IPS DF 6.9 (cell line): ENCODE results near the gene NOC2L.

Source experiments
- DNase-seq: peaks from one replicate; pipeline ENCODE4 v3.0.0-alpha.2; 2013; ENCODE audit warnings: low read depth, low spot score
- H3K27ac ChIP-seq: one replicate; pipeline ENCODE4 v1.5.1; 2013; ENCODE audit warnings: low read length, control low read depth
- H3K27me3 ChIP-seq: 2 replicates; pipeline ENCODE4 v1.6.1; 2013; ENCODE audit warnings: mild to moderate bottlenecking, low read length; ENCODE audit not compliant: control insufficient read depth, insufficient read depth
- H3K36me3 ChIP-seq: 2 replicates; pipeline ENCODE4 v1.6.1; 2013; ENCODE audit warnings: low read length; ENCODE audit not compliant: control insufficient read depth, insufficient read depth
- H3K4me1 ChIP-seq: 2 replicates; pipeline ENCODE4 v1.6.1; 2013; ENCODE audit warnings: low read length; ENCODE audit not compliant: control insufficient read depth, insufficient read depth
- H3K4me3 ChIP-seq: 2 replicates; pipeline ENCODE4 v1.5.1; 2013; ENCODE audit warnings: mild to moderate bottlenecking, low read length
- H3K9me3 ChIP-seq: 2 replicates; pipeline ENCODE4 v1.6.1; 2013; ENCODE audit warnings: low read length, inconsistent platforms; ENCODE audit not compliant: control insufficient read depth, insufficient read depth
- WGBS: extraction: QIAGEN DNeasy Blood & Tissue Kit; methylation state at CpG from one replicate; pipeline ENCODE4 v1.1.7; 2013; ENCODE audit warnings: mixed read lengths, missing lambda C conversion rate; ENCODE audit not compliant: insufficient read length, insufficient coverage; 5-methylcytosine and 5-hydroxymethylcytosine counted together

NOC2L gene

DNA sequence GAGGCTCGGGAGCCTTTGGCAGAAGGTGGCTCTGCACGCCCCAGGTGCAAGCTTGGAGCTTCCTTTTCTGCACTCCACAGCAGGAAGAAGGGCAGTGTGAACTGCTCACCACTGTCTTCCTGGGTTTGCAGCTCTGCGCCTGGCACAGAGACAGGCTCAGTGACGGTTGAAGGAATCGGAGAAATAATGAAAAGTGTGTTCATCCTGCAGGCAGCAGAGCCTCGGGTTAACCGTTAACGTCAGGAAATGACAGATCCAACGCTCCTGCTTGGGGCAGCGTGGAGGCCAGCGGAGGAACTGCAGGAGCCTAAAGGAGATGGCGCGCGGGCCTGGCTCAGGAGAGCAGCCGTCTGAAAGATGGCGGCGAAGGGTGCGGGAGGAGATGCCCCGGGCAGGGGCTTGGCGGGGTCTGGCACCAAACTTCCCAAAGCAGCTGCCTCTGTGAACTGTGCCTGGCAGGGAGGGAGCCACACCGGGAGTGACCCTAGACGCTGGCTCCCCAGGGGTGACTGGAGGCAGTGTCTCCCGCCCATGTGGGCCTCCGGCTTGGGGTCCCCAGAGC is 46.2 kb downstream of the NOC2L start:
- 0 out of 2 replicates have a peak, but pooled peaks cover 1% of the 10 kb centered on the region for H3K27me3 ChIP-seq
- no peaks in the 10 kb centered on the region for H3K9me3 ChIP-seq
- no peaks in the 10 kb centered on the region for H3K4me1 ChIP-seq
- DNase-seq, result no peak
- no peaks in the 10 kb centered on the region for H3K36me3 ChIP-seq
- no peak overlapping the region for H3K27ac ChIP-seq
- WGBS, result no CpG with 5 or more reads among the region's 24 CpGs
- H3K4me3 ChIP-seq, result no peak overlapping the region

DNA sequence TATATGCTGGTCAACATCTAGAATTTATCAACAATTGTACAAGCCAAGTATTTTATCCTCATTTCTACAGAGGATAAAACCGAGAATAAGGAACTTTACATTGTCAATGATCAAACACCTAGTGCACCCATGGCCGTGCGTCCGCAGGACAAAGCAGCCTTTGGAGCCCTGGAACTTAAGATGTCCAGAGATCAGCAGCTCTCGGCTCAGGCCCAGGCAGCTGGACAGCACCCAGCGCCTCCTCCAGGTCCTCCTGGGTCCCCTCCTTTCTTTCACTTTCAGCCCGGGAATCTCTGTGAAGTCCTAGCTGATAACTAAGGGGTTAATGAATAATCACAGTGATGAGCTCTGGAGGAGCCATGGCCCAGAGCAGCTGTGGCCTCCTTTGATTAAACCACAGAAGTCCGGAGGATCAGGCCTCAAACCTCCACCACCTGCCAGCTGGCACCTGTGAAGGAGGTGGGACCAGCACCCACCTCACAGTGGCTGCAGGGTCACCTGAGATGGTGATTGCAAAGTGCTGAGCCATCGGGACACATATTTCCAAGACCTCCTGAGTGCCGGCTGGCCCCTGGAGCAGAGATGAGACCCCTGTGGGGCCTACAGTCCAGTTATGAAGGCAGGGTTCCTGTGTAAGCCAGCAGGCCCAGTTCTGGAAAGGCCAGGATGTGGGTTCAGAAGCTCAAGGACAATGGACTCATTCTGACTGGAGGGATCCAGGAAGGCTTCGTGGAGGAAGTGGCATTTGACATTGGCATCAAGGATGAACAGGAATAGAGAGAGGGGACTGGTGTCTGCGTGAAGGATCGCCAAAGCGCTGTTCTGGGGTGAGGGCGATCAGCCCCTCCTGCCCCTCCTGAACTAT is 46.9 kb downstream of the NOC2L start:
- no peaks in the 10 kb centered on the region for H3K9me3 ChIP-seq
- H3K27me3 ChIP-seq, result 0 out of 2 replicates have a peak, but pooled peaks cover 1% of the 10 kb centered on the region
- no CpG with 5 or more reads among the region's 15 CpGs for WGBS
- no peaks in the 10 kb centered on the region for H3K4me1 ChIP-seq
- H3K27ac ChIP-seq, result no peak overlapping the region
- no peaks in the 10 kb centered on the region for H3K36me3 ChIP-seq
- H3K4me3 ChIP-seq, result no peak overlapping the region
- no peak for DNase-seq

DNA sequence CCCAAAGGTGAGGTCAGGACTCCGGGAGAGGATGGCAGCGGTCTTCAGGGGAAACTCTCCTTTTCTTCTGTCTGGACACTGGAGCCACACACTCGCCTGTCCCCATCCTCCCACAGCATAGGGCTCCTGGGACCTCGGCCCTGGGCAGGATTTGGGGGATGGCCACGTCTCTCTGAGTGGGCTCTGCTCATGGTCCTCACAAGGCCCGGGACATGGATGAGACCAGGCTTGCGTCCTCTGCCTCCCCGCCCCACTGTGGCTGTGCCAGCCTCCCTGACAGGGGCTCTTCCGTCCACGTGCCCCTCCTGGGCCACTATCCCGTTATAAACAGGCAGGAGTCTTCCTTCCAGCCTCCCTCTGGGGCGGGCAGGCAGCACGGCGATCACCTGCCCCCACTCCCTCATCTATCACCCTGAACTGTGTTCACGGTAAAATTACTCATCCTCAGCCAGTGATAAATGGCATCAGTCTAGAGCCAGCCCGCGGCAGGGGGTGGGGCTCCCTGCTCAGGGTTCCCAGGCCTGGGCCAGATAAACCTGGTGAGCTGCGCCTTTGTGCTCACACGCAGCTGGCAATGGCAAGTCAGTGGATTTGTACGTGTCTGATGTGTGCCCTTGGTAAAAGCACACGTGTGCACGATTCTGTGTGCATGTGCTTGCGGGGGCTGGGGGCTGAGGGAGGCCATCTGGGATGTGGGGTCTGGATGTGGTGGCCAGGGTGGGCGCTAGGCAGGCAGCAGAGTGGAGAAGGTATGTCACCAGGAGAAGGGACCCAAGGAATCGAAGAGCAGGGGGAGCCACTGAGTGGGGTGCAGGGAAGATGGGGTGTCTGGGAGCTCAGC is 48.0 kb downstream of the NOC2L start:
- no CpG with 5 or more reads among the region's 25 CpGs for WGBS
- Histone ChIP-seq H3K36me3 (no peaks in the 10 kb centered on the region), H3K4me1 (no peaks in the 10 kb centered on the region), H3K9me3 (no peaks in the 10 kb centered on the region), H3K27me3 (peaks cover 6% of the 10 kb centered on the region; the same call in 1 of the 2 replicates), H3K27ac (no peak overlapping the region), H3K4me3 (no peak overlapping the region)
- no peak for DNase-seq

- Histone ChIP-seq H3K36me3 (no peaks in the 10 kb centered on the region), H3K4me1 (no peaks in the 10 kb centered on the region), H3K27me3 (peaks cover 13% of the 10 kb centered on the region), H3K9me3 (no peaks in the 10 kb centered on the region), H3K4me3 (no peak overlapping the region), H3K27ac (no peak overlapping the region)
- no CpG with 5 or more reads among the region's 29 CpGs for WGBS
- no peak for DNase-seq
Observed at GRCh38 chr1:910311-910880, 48.7 kb downstream of the NOC2L start.

DNA sequence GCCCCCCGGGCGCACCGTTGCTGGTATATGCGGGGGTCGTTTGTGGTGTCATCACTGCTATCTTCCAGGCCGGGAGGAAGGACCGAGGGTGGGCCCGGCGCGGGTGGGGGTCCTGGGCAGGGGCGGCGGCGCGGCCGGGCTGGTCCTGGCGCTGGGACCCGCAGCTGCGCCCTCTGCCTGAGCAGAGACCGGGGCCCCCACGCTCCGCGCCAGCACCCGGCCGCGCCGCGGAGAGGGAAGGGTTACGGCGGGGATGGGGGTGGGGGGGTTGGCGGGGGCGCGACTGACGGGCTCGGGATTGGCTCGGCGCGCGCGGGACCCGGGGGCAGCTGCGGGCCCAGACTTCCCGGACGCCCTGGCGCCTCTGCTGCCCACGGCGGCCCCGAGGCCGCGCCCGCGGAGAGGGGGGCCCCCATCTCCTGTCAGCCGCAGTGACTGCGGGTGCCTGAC is 49.2 kb downstream of the NOC2L start:
- no peaks in the 10 kb centered on the region for H3K9me3 ChIP-seq
- no peaks in the 10 kb centered on the region for H3K36me3 ChIP-seq
- H3K4me3 ChIP-seq, result no peak overlapping the region
- H3K27ac ChIP-seq, result no peak overlapping the region
- H3K27me3 ChIP-seq, result peaks cover 17% of the 10 kb centered on the region
- no CpG with 5 or more reads among the region's 53 CpGs for WGBS
- no peaks in the 10 kb centered on the region for H3K4me1 ChIP-seq
- DNase-seq, result no peak

- no CpG with 5 or more reads among the region's 16 CpGs for WGBS
- no peak for DNase-seq
- Histone ChIP-seq H3K9me3 (no peaks in the 10 kb centered on the region), H3K4me1 (no peaks in the 10 kb centered on the region), H3K27me3 (peaks cover 17% of the 10 kb centered on the region), H3K27ac (no peak overlapping the region), H3K4me3 (no peak overlapping the region), H3K36me3 (no peaks in the 10 kb centered on the region)
Observed at GRCh38 chr1:908661-909060, 50.4 kb downstream of the NOC2L start.

GRCh38 chr1:907611-908451 is 51.2 kb downstream of the NOC2L start:
- DNase-seq, result no peak
- Histone ChIP-seq H3K4me3 (no peak overlapping the region), H3K27me3 (peaks cover 20% of the 10 kb centered on the region), H3K36me3 (no peaks in the 10 kb centered on the region), H3K9me3 (no peaks in the 10 kb centered on the region), H3K4me1 (no peaks in the 10 kb centered on the region), H3K27ac (no peak overlapping the region)
- WGBS, result no CpG with 5 or more reads among the region's 17 CpGs

- DNase-seq, result no peak
- no peaks in the 10 kb centered on the region for H3K9me3 ChIP-seq
- H3K36me3 ChIP-seq, result no peaks in the 10 kb centered on the region
- H3K4me3 ChIP-seq, result no peak overlapping the region
- H3K4me1 ChIP-seq, result no peaks in the 10 kb centered on the region
- H3K27me3 ChIP-seq, result peaks cover 19% of the 10 kb centered on the region
- no CpG with 5 or more reads among the region's 20 CpGs for WGBS
- H3K27ac ChIP-seq, result no peak overlapping the region
Observed at GRCh38 chr1:906600-907420, 52.2 kb downstream of the NOC2L start.
